Ishikawa (cell line): Measurements from ENCODE around the gene CACFD1.

Source experiments
- CEBPB ChIP-seq: IDR thresholded peaks from 2 replicates; pipeline ENCODE4 v1.6.1; 2012
- CREB1 ChIP-seq: IDR thresholded peaks from 2 replicates; pipeline ENCODE4 v1.6.1; 2012; ENCODE audit warnings: low read depth
- EGR1 ChIP-seq: IDR thresholded peaks from 2 replicates; pipeline ENCODE4 v1.6.1; 2012
- EP300 ChIP-seq: IDR thresholded peaks from 2 replicates; pipeline ENCODE4 v1.6.1; 2012; ENCODE audit warnings: borderline replicate concordance
- FOXM1 ChIP-seq: IDR thresholded peaks from 2 replicates; pipeline ENCODE4 v1.6.1; 2012; ENCODE audit warnings: low read depth, borderline replicate concordance
- NFIC ChIP-seq: IDR thresholded peaks from 2 replicates; pipeline ENCODE4 v1.6.1; 2012
- RAD21 ChIP-seq: IDR thresholded peaks from 2 replicates; pipeline ENCODE4 v1.6.1; 2012; ENCODE audit warnings: low read depth
- REST ChIP-seq: IDR thresholded peaks from 2 replicates; pipeline ENCODE4 v1.6.1; 2012; ENCODE audit warnings: low read depth, mild to moderate bottlenecking
- TAF1 ChIP-seq: IDR thresholded peaks from 2 replicates; pipeline ENCODE4 v1.6.1; 2012; ENCODE audit warnings: low read depth, mild to moderate bottlenecking
- TCF12 ChIP-seq: IDR thresholded peaks from 2 replicates; pipeline ENCODE4 v1.6.1; 2012; ENCODE audit warnings: low read depth
- TEAD4 ChIP-seq: IDR thresholded peaks from 2 replicates; pipeline ENCODE4 v1.6.1; 2012
- USF1 ChIP-seq: IDR thresholded peaks from 2 replicates; pipeline ENCODE4 v1.6.1; 2012
- YY1 ChIP-seq: IDR thresholded peaks from 2 replicates; pipeline ENCODE4 v1.6.1; 2012; ENCODE audit warnings: low read depth
- ZBTB7A ChIP-seq: IDR thresholded peaks from 2 replicates; pipeline ENCODE4 v1.6.1; 2012; ENCODE audit warnings: low read depth
- TF ChIP-seq, protein P1 (sequence below): IDR thresholded peaks from 2 replicates; pipeline ENCODE4 v1.6.1; 2012

Gene CACFD1

DNA sequence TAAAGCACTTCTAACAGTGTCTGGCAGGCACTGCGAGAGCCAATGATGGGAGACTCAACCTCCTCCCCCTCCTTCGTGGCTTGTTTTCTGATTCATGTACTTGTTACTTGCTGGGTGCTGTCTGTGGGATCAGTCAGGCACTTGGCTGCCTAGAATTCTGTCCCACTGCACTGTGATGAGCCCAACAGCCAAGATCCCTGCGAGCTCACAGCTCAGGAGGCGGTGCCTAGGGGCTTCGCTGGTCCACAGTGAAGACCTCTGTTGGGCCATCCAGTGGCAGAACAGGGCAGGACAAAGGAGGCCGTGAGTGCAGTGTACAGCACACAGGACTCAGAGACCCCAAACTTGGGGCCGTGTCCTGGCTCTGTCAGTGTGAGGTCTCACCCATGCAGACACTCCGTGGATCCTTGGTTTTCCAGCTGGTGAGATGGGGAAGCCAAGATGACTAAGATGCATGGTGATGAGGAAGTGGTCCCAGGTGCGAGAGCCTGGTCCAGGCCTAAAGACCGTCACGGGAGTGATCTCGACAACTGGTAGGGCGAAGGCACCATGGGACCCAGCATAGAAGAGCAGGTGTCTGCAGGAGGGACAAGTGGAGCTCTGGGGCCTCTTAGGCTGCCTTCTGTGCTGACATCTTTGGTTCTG is 45.5 kb downstream of the CACFD1 start:
- no peak for TF ChIP-seq YY1
- TF ChIP-seq ZBTB7A: no peak
- no peak for TF ChIP-seq TAF1
- no peak for TF ChIP-seq EP300
- TF ChIP-seq, protein P1, sequence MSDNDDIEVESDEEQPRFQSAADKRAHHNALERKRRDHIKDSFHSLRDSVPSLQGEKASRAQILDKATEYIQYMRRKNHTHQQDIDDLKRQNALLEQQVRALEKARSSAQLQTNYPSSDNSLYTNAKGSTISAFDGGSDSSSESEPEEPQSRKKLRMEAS: no peak

GRCh38 chr9:133505901-133506652 is 46.3 kb downstream of the CACFD1 start:
- no peak for TF ChIP-seq REST
- no peak for TF ChIP-seq TCF12
- TF ChIP-seq, protein P1: no peak
- no peak for TF ChIP-seq CEBPB
- no peak for TF ChIP-seq TAF1
- no peak for TF ChIP-seq ZBTB7A
- TF ChIP-seq NFIC: no peak

DNA sequence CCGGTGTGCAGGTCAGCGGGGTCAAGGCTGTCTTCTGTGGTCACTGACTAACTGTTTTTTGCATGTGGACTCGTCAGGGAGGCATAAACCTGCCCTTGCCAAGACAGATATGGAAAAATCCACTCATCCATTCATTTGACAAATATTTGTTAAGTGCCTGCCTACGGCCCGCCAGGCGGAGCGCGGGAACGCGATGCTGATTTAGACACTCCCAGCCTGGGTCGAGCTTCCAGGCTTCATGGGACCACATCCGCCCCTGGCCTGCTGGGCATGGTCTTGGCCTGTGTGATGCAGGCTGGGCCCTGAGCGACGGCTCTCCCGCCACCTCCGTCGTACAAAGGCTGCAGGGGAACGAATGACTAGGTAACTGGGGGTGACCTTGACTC is 46.9 kb downstream of the CACFD1 start:
- no peak for TF ChIP-seq ZBTB7A
- no peak for TF ChIP-seq FOXM1
- TF ChIP-seq RAD21: no peak
- TF ChIP-seq NFIC: no peak
- no peak for TF ChIP-seq CREB1
- TF ChIP-seq, protein P1: no peak
- TF ChIP-seq TAF1: no peak
- TF ChIP-seq TCF12: no peak
- no peak for TF ChIP-seq EGR1
- no peak for TF ChIP-seq CEBPB
- no peak for TF ChIP-seq EP300
- no peak for TF ChIP-seq REST
- TF ChIP-seq USF1: no peak
- TF ChIP-seq YY1: no peak
- TF ChIP-seq TEAD4: no peak

- TF ChIP-seq USF1 (no peak), EGR1 (no peak), TCF12 (no peak), RAD21 (no peak), EP300 (no peak), ZBTB7A (no peak), YY1 (no peak), CREB1 (no peak), TAF1 (no peak), REST (no peak), TEAD4 (no peak), NFIC (no peak), FOXM1 (no peak), CEBPB (no peak)
Measured at GRCh38 chr9:133507246-133507965, 47.6 kb downstream of the CACFD1 start.
